ENCODE measurements around the gene TERT. TPM values are rescaled to one million over a fixed set of nuclear protein-coding genes. Genes with fewer than 3 reads are reported as not detected.

The TERT gene
- total RNA-seq, 3 donors from 2014 or later, result under 0.01 TPM; not detected in 2

DNA sequence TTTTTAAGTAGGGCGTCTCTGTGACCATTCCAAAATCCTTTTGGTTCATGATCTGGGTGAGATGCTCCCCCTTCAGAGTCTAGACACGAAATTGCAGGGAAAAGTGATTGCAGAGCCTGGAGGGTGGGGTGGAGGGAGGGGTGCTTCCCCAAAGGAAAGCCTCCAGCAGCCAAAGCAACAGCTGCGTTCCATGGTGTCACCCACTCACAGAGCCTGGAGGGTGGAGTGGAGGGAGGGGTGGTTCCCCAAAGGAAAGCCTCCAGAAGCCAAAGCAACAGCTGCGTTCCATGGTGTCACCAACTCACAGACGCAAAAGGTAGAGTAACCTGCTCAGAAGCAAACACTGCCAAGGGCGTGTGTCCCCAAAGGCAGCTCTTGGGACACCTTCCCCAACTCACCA is 47.1 kb downstream of the TERT start:
- intact Hi-C loops (cut with DNase I; ENCODE audit: low total_unique reads), result loop anchor here (1.0 kb wide), 1 partner anchor 16 kb away; no protein-coding TSS in a partner anchor
- H3K27me3 ChIP-seq, result peaks cover 4 to 74% of the 10 kb centered on the region in 2 donors
- no peaks in the 10 kb centered on the region for H3K36me3 ChIP-seq
- H3K27ac ChIP-seq, result no peak overlapping the region
- H3K4me3 ChIP-seq, result no peak overlapping the region
- no peaks in the 10 kb centered on the region for H3K4me1 ChIP-seq
- no peak for TF ChIP-seq POLR2A (IDR thresholded peaks at IDR 0.05)
- TF ChIP-seq, protein P1, sequence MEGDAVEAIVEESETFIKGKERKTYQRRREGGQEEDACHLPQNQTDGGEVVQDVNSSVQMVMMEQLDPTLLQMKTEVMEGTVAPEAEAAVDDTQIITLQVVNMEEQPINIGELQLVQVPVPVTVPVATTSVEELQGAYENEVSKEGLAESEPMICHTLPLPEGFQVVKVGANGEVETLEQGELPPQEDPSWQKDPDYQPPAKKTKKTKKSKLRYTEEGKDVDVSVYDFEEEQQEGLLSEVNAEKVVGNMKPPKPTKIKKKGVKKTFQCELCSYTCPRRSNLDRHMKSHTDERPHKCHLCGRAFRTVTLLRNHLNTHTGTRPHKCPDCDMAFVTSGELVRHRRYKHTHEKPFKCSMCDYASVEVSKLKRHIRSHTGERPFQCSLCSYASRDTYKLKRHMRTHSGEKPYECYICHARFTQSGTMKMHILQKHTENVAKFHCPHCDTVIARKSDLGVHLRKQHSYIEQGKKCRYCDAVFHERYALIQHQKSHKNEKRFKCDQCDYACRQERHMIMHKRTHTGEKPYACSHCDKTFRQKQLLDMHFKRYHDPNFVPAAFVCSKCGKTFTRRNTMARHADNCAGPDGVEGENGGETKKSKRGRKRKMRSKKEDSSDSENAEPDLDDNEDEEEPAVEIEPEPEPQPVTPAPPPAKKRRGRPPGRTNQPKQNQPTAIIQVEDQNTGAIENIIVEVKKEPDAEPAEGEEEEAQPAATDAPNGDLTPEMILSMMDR (IDR thresholded peaks at IDR 0.05), result no peak
- H3K9me3 ChIP-seq, result no peaks in the 10 kb centered on the region
- DNase-seq (ENCODE audit: low spot score in 2 of 2), result no peak

DNA sequence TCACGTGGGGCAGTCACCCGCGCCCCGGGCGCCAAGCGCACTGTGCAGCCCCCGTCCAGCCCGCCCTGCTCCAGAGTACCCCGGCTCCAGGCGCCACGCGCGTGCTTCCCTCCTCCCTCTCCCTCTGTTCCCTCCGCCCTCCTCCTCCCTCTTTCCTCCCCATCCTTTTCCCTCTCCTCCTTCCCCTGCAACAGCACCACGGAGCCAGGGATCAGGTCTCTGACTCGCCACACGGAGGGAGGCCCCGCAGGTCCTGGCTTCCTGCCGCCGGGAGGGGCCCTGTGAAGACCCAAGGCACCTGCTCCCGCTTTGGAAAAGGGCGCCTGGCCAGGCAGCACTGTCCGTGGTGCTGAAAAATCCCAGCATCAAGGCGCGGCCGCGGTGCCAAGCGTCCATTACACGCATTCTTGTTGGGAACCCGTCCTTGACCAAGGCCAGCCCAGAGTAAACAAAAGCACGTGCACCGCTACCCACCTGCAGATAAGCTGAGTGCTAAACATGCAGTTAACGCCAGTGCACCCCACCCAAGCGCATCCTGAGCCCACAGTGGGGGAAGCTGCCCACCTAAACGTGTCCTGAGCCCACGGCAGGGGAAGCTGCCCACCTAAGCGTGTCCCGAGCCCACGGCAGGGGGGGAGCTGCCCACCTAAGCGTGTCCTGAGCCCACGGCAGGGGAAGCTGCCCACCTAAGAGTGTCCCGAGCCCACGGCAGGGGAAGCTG is 48.0 kb downstream of the TERT start:
- TF ChIP-seq, protein P1 (IDR thresholded peaks at IDR 0.05), result no peak
- no peak for TF ChIP-seq POLR2A (IDR thresholded peaks at IDR 0.05)
- intact Hi-C loops (cut with DNase I; ENCODE audit: low total_unique reads), result loop anchor here (1.0 kb wide), 1 partner anchor 15 kb away; no protein-coding TSS in a partner anchor
- Histone ChIP-seq H3K4me1 (no peaks in the 10 kb centered on the region), H3K4me3 (no peak overlapping the region), H3K27ac (no peak overlapping the region), H3K9me3 (no peaks in the 10 kb centered on the region), H3K27me3 (peaks cover 4 to 79% of the 10 kb centered on the region in 2 donors), H3K36me3 (no peaks in the 10 kb centered on the region)
- no peak for DNase-seq (ENCODE audit: low spot score in 2 of 2)

DNA sequence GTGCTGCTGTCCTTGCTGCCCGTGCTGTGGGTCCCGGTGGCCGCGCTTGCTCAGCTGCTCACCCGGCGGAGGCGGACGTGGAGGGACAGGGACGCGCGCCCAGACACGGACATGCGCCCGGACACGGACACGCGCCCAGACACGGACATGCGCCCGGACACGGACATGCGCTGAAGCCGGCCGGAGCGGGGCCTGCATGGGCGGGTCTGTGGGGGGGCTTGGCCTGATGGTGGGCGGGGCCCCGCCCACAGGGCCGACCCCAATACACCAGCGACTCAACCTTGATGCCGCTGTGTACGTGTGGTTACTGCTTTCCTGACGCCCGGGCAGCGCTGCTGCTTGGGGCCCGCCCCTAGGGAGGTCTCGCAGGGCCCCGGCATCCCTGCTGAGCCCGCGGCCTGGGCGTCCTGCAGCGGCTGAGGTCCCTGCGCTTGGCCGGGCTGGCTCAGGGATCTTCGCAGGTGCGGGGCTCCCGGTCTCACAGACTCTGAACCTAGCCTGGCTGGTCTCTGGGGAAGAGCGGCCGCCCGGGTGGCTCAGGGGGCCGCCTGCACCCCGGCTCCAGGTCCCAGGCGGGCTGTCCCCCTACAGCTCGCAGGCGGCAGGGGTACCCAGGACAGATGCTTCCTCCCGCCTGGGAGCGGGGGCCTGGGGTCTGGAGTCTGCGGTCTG is 48.8 kb downstream of the TERT start:
- DNase-seq (ENCODE audit: low spot score in 2 of 2), result no peak
- H3K27me3 ChIP-seq, result peaks cover 4 to 79% of the 10 kb centered on the region in 2 donors

DNA sequence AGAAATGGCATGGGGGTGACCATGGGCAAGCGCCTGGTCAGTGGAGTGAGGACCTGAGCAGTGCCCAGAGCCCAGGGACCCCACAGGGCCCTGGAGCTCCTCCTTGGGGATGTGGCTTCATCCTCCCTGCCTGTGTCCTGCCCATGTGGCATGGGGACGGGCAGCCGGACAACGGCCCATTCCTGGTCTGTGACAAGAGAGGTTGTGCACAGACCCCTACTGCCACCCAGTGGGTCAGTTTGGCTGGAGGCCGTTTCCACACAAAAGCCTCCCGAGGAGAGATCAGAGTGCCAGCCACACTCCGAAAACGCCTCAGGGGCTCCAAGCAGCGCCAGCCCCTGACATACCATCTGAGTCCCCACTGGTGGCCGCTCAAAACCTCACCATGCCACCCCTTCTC is 49.9 kb downstream of the TERT start:
- peaks cover 4 to 77% of the 10 kb centered on the region in 2 donors for H3K27me3 ChIP-seq
- intact Hi-C loops (cut with DNase I; ENCODE audit: low total_unique reads), result no loop called here

More for the DNA sequence above, 48.8 kb downstream of the TERT start:
- H3K9me3 ChIP-seq, result no peaks in the 10 kb centered on the region
- no peak for TF ChIP-seq POLR2AphosphoS5 (IDR thresholded peaks at IDR 0.05)
- TF ChIP-seq POLR2A (IDR thresholded peaks at IDR 0.05), result no peak
- TF ChIP-seq, protein P1 (IDR thresholded peaks at IDR 0.05), result no peak
- H3K36me3 ChIP-seq, result no peaks in the 10 kb centered on the region
- no peaks in the 10 kb centered on the region for H3K4me1 ChIP-seq
- no peak overlapping the region for H3K27ac ChIP-seq
- intact Hi-C loops (cut with DNase I; ENCODE audit: low total_unique reads), result no loop called here
- H3K4me3 ChIP-seq, result no peak overlapping the region

More for the DNA sequence above, 49.9 kb downstream of the TERT start:
- TF ChIP-seq POLR2AphosphoS5 (IDR thresholded peaks at IDR 0.05), result no peak
- TF ChIP-seq, protein P1 (IDR thresholded peaks at IDR 0.05), result no peak
- TF ChIP-seq POLR2A (IDR thresholded peaks at IDR 0.05), result no peak
- Histone ChIP-seq H3K4me3 (no peak overlapping the region), H3K36me3 (no peaks in the 10 kb centered on the region), H3K27ac (no peak overlapping the region), H3K4me1 (no peaks in the 10 kb centered on the region), H3K9me3 (no peaks in the 10 kb centered on the region)
- no peak for DNase-seq (ENCODE audit: low spot score in 2 of 2)

Data from breast epithelium (tissue), 4 donors.